ENCODE measurements around the gene SPATS2.

DNA sequence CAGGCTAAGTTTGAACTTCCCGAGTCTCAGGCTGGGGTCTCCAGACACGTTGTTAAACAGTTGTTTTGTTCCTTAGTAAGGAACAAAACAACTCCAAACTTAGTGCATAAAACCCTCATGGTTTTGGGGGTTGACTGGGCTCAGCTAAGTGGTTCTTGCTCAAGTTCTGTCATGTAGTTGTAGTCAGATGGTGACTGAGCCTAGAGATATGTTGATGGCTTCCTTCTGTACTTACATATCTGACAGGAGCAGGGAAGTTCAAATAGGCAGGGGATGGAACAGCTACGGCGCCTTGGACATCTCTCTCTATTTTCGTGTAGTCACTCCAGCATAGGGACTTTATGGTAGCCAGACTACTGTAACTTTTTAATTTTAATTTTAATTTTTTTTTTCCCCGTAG lies 45.7 kb downstream of the SPATS2 start:
- TF ChIP-seq, protein P1, sequence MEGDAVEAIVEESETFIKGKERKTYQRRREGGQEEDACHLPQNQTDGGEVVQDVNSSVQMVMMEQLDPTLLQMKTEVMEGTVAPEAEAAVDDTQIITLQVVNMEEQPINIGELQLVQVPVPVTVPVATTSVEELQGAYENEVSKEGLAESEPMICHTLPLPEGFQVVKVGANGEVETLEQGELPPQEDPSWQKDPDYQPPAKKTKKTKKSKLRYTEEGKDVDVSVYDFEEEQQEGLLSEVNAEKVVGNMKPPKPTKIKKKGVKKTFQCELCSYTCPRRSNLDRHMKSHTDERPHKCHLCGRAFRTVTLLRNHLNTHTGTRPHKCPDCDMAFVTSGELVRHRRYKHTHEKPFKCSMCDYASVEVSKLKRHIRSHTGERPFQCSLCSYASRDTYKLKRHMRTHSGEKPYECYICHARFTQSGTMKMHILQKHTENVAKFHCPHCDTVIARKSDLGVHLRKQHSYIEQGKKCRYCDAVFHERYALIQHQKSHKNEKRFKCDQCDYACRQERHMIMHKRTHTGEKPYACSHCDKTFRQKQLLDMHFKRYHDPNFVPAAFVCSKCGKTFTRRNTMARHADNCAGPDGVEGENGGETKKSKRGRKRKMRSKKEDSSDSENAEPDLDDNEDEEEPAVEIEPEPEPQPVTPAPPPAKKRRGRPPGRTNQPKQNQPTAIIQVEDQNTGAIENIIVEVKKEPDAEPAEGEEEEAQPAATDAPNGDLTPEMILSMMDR (IDR thresholded peaks at IDR 0.05): no peak
- TF ChIP-seq TCF7L2 (IDR thresholded peaks at IDR 0.05; ENCODE audit: low read depth, low read length): no peak
- TF ChIP-seq POLR2AphosphoS5 (IDR thresholded peaks at IDR 0.05; ENCODE audit: low read depth, low read length): no peak
- TF ChIP-seq, protein P2, sequence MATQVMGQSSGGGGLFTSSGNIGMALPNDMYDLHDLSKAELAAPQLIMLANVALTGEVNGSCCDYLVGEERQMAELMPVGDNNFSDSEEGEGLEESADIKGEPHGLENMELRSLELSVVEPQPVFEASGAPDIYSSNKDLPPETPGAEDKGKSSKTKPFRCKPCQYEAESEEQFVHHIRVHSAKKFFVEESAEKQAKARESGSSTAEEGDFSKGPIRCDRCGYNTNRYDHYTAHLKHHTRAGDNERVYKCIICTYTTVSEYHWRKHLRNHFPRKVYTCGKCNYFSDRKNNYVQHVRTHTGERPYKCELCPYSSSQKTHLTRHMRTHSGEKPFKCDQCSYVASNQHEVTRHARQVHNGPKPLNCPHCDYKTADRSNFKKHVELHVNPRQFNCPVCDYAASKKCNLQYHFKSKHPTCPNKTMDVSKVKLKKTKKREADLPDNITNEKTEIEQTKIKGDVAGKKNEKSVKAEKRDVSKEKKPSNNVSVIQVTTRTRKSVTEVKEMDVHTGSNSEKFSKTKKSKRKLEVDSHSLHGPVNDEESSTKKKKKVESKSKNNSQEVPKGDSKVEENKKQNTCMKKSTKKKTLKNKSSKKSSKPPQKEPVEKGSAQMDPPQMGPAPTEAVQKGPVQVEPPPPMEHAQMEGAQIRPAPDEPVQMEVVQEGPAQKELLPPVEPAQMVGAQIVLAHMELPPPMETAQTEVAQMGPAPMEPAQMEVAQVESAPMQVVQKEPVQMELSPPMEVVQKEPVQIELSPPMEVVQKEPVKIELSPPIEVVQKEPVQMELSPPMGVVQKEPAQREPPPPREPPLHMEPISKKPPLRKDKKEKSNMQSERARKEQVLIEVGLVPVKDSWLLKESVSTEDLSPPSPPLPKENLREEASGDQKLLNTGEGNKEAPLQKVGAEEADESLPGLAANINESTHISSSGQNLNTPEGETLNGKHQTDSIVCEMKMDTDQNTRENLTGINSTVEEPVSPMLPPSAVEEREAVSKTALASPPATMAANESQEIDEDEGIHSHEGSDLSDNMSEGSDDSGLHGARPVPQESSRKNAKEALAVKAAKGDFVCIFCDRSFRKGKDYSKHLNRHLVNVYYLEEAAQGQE (IDR thresholded peaks at IDR 0.05; ENCODE audit: insufficient read depth in 1 of 2, low read depth in 2 of 2, low read length in 1 of 2): no peak
- no peak for TF ChIP-seq SIN3A (IDR thresholded peaks at IDR 0.05; ENCODE audit: borderline replicate concordance, insufficient read depth, low read depth, low read length)

Measured in Panc1 (cell line).